ENCODE measurements around the gene R3HDML.

Gene R3HDML

GRCh38 chr20:44364068-44364467 lies 27.2 kb downstream of the R3HDML start:
- DNase-seq (ENCODE audit: low read depth in 3 of 3), result no peak

- DNase-seq (ENCODE audit: low read depth in 3 of 3), result no peak
These were observed 27.9 kb downstream of the R3HDML start for GRCh38 chr20:44364780-44365179.

GRCh38 chr20:44367746-44368145 lies 30.9 kb downstream of the R3HDML start:
- no peak for DNase-seq (ENCODE audit: low read depth in 3 of 3)

DNA sequence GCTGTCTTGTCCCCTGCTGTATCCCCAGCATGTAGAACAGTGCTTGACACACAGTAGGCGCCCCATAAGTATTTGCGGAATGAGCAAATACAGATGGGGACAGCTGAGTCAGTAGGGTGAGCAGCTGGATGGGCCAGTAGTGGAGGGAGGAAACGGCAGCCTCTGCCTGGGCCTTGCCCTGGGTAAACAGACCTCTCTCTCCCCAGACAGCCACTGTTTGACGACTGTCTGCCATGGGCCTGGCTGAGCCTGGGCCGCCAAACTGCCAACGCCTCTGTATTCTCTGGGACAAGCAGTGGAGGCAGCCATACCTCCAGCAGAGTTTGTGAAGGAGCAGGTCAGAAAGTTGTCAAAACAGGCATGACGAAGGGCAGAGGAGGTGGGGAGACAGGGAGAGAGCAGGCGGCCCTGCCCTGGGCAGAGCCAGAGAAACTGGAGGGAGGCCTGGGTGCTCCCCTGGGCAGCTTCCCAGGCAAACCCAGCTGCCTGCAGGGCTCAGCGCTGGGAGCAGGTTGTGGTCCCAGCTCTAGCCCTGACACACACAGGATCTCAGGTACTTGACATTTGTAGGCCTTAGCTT lies 33.9 kb downstream of the R3HDML start:
- no peak for DNase-seq (ENCODE audit: low read depth in 3 of 3)

- DNase-seq (ENCODE audit: low read depth in 3 of 3), result no peak
These were observed 45.8 kb downstream of the R3HDML start for GRCh38 chr20:44382641-44383040.

- peak; percentile 64 to 80 (median 79) for DNase-seq (ENCODE audit: low read depth in 3 of 3)
These were observed 47.7 kb downstream of the R3HDML start for GRCh38 chr20:44384423-44385027.

DNA sequence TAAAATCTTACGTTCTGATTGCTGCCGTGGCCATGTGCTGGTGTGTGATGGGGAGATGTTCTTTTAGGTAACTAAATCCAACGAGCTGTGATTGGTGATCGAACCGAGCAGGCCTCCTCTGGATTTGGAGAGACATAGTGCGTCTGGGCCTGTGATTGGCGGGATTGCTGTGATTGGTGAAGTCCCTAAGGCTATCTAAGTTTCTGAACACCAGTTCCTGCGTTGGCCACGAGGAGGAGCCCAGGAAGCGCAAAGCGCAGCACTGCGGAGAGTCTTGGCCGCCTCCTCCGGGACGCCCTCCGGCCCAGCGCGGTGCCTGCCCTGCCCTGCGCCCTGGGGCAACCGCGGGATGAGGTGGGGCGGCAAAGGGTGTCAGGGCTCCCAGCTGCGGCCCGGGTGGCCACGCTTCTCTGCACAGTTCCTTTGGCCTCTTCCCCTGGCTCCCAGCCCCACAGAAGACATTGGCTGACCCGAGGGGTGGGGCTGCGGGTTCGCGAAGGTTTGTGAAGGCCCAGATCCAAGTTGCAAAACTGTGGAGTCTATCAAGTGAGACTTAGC lies 51.7 kb downstream of the R3HDML start:
- DNase-seq (ENCODE audit: low read depth in 3 of 3), result peak; percentile 35 to 37 (median 35)

- DNase-seq (ENCODE audit: low read depth in 3 of 3), result no peak
These were observed 53.0 kb downstream of the R3HDML start for GRCh38 chr20:44389871-44390270.

- DNase-seq (ENCODE audit: low read depth in 3 of 3), result no peak
These were observed 53.4 kb downstream of the R3HDML start for GRCh38 chr20:44390280-44390679.

DNA sequence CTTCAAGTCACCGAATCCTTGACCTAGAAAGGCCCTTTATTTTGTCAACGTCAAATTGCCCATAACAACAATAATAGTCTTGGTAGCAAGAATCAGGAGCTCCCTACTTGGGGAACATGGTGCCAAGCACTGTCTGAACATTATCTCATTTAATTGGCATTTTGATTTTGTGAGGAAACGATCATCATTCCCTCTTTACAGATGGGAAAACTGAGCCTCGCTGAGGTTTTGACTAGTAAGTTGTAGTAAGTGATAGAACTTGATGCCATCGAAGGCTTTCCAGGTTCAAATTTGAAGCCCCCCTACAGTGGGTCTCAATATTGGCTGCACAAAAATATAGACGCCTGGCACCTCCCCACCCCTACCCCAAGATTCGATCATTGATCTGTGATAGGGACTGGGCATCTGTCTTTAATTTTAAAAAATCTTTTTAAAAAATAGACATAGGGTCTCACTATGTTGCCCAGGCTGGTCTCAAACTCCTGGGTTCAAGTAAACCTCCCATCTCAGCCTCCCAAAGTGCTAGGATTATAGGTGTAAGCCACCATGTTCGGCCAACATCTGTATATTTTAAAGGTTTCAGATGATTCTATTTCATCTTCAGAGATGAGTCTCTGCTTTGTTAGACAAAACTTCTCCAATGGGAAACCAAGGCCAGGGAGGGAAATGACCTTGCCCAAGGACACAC lies 55.4 kb downstream of the R3HDML start:
- no peak for DNase-seq (ENCODE audit: low read depth in 3 of 3)

GRCh38 chr20:44392776-44393607 lies 56.1 kb downstream of the R3HDML start:
- no peak for DNase-seq (ENCODE audit: low read depth in 3 of 3)

DNA sequence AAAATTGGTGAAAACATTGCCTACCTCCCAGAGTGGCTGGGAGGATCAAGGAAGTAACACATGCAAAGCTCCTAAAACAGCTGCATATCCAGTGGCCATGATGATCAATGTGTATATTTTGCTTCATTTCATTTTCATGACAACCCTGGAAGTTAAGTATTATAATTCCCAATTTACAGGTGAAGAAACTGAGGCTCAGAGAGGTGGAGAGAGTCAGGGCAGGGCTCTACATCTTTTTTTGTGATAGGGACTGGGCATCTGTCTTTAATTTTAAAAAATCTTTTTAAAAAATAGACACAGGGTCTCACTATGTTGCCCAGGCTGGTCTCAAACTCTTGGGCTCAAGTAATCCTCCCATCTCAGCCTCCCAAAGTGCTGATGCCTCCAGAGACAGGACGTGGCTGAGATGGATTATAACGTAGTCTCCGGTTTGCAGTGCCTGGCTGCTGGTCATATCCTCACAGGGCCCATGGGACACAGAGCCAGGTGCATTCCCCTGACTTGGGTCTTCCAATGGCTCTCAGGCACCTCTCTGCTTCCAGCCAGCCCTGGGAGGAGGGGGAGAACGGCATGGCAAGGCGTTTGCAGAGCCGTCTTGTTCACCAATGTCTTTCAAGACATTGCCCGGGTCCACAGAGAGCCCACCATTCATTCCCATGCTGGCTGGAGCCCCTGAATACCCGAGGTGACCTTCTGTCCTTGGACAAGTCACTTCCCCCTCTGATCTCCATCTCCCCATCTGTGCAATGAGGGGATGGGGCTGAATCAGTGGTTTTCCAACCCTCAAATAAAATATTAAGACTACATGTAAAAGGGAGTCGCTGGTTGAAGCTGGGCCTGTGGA lies 57.0 kb downstream of the R3HDML start:
- DNase-seq (ENCODE audit: low read depth in 3 of 3), result no peak

- DNase-seq (ENCODE audit: low read depth in 3 of 3), result no peak
These were observed 57.5 kb downstream of the R3HDML start for GRCh38 chr20:44394452-44394701.

GRCh38 chr20:44394702-44395460 lies 58.0 kb downstream of the R3HDML start:
- no peak for DNase-seq (ENCODE audit: low read depth in 3 of 3)

DNA sequence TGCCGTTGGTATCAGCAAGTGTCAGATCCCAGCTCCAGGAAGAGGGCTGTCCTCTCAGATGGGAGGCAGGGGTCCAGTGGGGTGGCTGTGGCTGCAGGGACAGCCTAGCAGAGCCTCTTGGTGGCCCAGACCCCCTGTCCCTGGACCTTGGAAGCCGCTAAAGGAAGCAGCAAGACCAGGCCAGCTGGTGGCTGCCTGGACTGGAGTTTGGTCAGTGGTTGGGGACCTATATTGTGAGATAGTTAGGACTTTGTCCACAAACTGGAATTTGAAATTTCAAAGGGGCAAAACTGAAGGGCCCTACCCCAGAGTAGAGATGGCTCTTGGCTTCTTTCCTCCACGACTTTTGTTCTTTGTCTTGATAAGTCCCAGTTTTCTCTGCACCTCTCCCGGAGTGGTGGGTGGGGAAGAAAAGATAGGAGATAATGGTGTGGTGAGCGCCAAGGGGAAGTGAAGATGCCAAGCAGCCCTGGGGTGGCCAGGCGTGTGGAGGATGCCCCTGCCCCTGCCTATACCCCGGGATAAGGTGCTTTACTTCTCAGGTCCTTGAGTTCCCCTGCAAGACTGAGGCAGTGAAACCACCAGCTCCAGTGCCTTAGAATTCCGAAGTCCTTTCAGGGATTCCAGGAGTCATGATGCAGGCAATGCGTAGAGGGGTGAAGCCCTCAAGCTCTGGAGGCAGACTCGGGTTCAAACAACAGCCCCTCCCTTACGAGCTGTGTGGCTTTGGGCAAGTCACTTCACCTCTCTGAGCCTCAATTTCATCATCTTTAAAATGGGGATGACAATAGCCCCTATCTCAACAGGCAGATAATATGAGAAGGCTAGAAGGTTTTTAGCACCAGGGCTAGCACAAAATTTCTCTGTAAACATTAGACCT lies 58.9 kb downstream of the R3HDML start:
- no peak for DNase-seq (ENCODE audit: low read depth in 3 of 3)

GRCh38 chr20:44396369-44397130 lies 59.7 kb downstream of the R3HDML start:
- DNase-seq (ENCODE audit: low read depth in 3 of 3), result no peak

GRCh38 chr20:44398335-44398734 lies 61.5 kb downstream of the R3HDML start:
- DNase-seq (ENCODE audit: low read depth in 3 of 3), result no peak

- DNase-seq (ENCODE audit: low read depth in 3 of 3), result no peak
These were observed 62.6 kb downstream of the R3HDML start for GRCh38 chr20:44399446-44399845.

DNA sequence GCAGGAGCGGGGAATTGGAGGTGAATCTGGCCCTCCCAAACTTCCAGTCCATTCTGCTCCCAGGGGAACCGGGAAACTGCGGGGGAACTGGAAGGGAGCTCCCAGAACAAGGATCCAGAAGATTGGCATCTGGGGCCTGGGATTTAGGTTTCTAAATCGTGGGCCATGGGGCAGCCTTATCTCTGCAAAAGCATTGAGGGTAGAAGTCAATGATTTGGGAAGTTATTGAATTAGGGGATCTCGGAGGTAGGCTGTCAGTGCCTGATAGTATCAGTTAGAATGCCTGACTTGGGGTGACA lies 63.8 kb downstream of the R3HDML start:
- no peak for DNase-seq (ENCODE audit: low read depth in 3 of 3)

All from stimulated activated CD4-positive, alpha-beta T cell treated with anti-CD3 and anti-CD28 coated beads, TNF-alpha, amount 100 ng/mL, for 4 hours (primary cell).